K562 (cell line): ENCODE data around the gene MAPK13. TPM values are rescaled to one million over a fixed set of nuclear protein-coding genes. Genes with fewer than 3 reads are reported as not detected.

Experiments
- BCOR ChIP-seq: fragments of 450-650 bp; IDR thresholded peaks from 2 replicates; pipeline ENCODE4 v1.6.1; 2016
- CLOCK ChIP-seq: fragments of 250-450 bp; sonication (Bioruptor Pico); IDR thresholded peaks from 2 replicates; pipeline ENCODE4 v1.4.0; 2020; ENCODE audit warnings: mild to moderate bottlenecking, moderate library complexity, borderline replicate concordance
- DACH1 ChIP-seq: fragments of 450-650 bp; IDR thresholded peaks from 2 replicates; pipeline ENCODE4 v1.6.1; 2018; ENCODE audit not compliant: partially characterized antibody
- FOXJ2 ChIP-seq: fragments of 200-800 bp; sonication (Bioruptor generic); IDR thresholded peaks from 2 replicates; pipeline ENCODE4 v1.6.1; 2016; ENCODE audit warnings: missing genetic modification characterization, missing compliant biosample characterization
- GTF2E2 ChIP-seq: fragments of 200-800 bp; sonication (Bioruptor generic); IDR thresholded peaks from 2 replicates; pipeline ENCODE4 v1.6.1; 2016; ENCODE audit warnings: missing genetic modification characterization, missing compliant biosample characterization
- MEF2D ChIP-seq: conservative IDR thresholded peaks from 2 replicates; pipeline ENCODE4 v1.6.1; 2016; ENCODE audit warnings: low read depth, missing genetic modification characterization, missing compliant biosample characterization
- NRF1 ChIP-seq, 2 experiments: fragments of 450-650 bp; IDR thresholded peaks in 1 of 2; conservative IDR thresholded peaks in 1 of 2; 2 replicates each; pipeline ENCODE4 v1.6.1; 2014; ENCODE audit warnings: mild to moderate bottlenecking in 2 of 2
- PCBP1 ChIP-seq: fragments of 200-400 bp; formaldehyde crosslinking; IDR thresholded peaks from 2 replicates; pipeline ENCODE4 v1.6.1; 2018; ENCODE audit warnings: mild to moderate bottlenecking, low read depth, low read length; ENCODE audit not compliant: poor library complexity, severe bottlenecking
- PRPF4 ChIP-seq: fragments of 200-400 bp; formaldehyde crosslinking; IDR thresholded peaks from one replicate; pipeline ENCODE4 v1.6.1; 2017; ENCODE audit warnings: low read length, low read depth, mild to moderate bottlenecking; ENCODE audit not compliant: insufficient read depth, poor library complexity, severe bottlenecking
- PYGO2 ChIP-seq: fragments of 450-650 bp; IDR thresholded peaks from 2 replicates; pipeline ENCODE4 v1.6.1; 2016; ENCODE audit warnings: mild to moderate bottlenecking, missing genetic modification characterization, moderate library complexity, missing compliant biosample characterization
- SAFB ChIP-seq: fragments of 200-400 bp; formaldehyde crosslinking; IDR thresholded peaks from 2 replicates; pipeline ENCODE4 v1.6.1; 2017; ENCODE audit warnings: low read depth, low read length, borderline replicate concordance
- STAT6 ChIP-seq: sonication (generic); formaldehyde crosslinking; IDR thresholded peaks from 2 replicates; pipeline ENCODE4 v1.8.1; 2023; ENCODE audit warnings: mild to moderate bottlenecking, missing genetic modification reagents
- TAL1 ChIP-seq: fragments of 450-650 bp; IDR thresholded peaks from 2 replicates; pipeline ENCODE4 v1.6.1; 2016; ENCODE audit warnings: mild to moderate bottlenecking
- XRCC4 ChIP-seq: IDR thresholded peaks from one replicate; pipeline ENCODE4 v1.6.1; 2011; ENCODE audit not compliant: insufficient read depth, insufficient read length; ENCODE audit errors: extremely low read depth
- ZNF124 ChIP-seq: sonication (generic); formaldehyde crosslinking; IDR thresholded peaks from 2 replicates; pipeline ENCODE4 v1.8.1; 2022; ENCODE audit warnings: missing genetic modification reagents
- ZNF23 ChIP-seq: fragments of 250-450 bp; sonication (Bioruptor Pico); IDR thresholded peaks from 2 replicates; pipeline ENCODE4 v1.4.0; 2020; ENCODE audit warnings: mild to moderate bottlenecking
- ZNF398 ChIP-seq: fragments of 250-450 bp; sonication (Bioruptor Pico); IDR thresholded peaks from 2 replicates; pipeline ENCODE4 v1.8.0; 2021; ENCODE audit warnings: moderate library complexity, mild to moderate bottlenecking, inconsistent platforms
- ZNF77 ChIP-seq: fragments of 250-450 bp; sonication (Bioruptor Pico); IDR thresholded peaks from 2 replicates; pipeline ENCODE4 v1.5.0; 2020
- polyA plus RNA-seq, 8 experiments: library from polyadenylated mRNA; depleted of rRNA in 4 of 8; stranded (reverse) in 5 of 8; unstranded in 3 of 8; fragments of >200 nt; fragmentation: Nextera tagmentation in 2 of 8; fragmentation: Illumina TruSeq in 1 of 8; extraction: Ambion mirVana in 2 of 8; extraction: Trizol in 1 of 8; gene quantifications; 2 replicates each; pipeline versions ENCODE4 v1.2.1 to v1.2.3, GENCODE V29; 2011 to 2014; ENCODE audit warnings: inconsistent platforms in 1 of 8, missing spikeins in 1 of 8
- total RNA-seq, 7 experiments: library from RNA; depleted of rRNA in 6 of 7; stranded (reverse); fragments of >200 nt in 6 of 7; fragmentation: Illumina TruSeq in 2 of 7; extraction: Trizol in 2 of 7; gene quantifications; 2 replicates each; pipeline versions ENCODE4 v1.2.1 to v1.2.3, GENCODE V29; 2011 to 2021; ENCODE audit warnings: low replicate concordance in 1 of 7
- TF ChIP-seq, protein P1 (sequence below): fragments of 250-450 bp; sonication (Bioruptor Pico); IDR thresholded peaks from 2 replicates; pipeline ENCODE4 v1.6.1; 2021; ENCODE audit warnings: mild to moderate bottlenecking
- TF ChIP-seq, protein P2 (sequence below): fragments of 250-450 bp; sonication (Bioruptor Pico); IDR thresholded peaks from 2 replicates; pipeline ENCODE4 v1.8.0; 2021; ENCODE audit warnings: mild to moderate bottlenecking, moderate library complexity

Gene MAPK13
- total and polyA plus RNA-seq, 9 of the 15 experiments (the other 6 are each of a cell fraction or from before 2014, with no cell fraction given), result 0.03 to 2.3 (median 0.48) TPM; not detected in 1

GRCh38 chr6:36127462-36128016 is 2.8 kb upstream of the MAPK13 start (continued):
- TF ChIP-seq STAT6, result no peak
- no peak for TF ChIP-seq BCOR
- no peak for TF ChIP-seq SAFB
- TF ChIP-seq TAL1, result no peak
- TF ChIP-seq PYGO2, result 0 out of 2 replicates have a peak, but pooled peaks have one; percentile 18
- no peak for TF ChIP-seq FOXJ2 (tag)
- TF ChIP-seq ZNF23 (CRISPR knock-in tag), result no peak
- no peak for TF ChIP-seq ZNF398 (CRISPR knock-in tag)
- TF ChIP-seq, protein P1, sequence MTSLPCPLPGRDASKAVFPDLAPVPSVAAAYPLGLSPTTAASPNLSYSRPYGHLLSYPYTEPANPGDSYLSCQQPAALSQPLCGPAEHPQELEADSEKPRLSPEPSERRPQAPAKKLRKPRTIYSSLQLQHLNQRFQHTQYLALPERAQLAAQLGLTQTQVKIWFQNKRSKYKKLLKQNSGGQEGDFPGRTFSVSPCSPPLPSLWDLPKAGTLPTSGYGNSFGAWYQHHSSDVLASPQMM, result no peak
- no peak for TF ChIP-seq GTF2E2 (tag)
- TF ChIP-seq PRPF4, result no peak
- no peak for TF ChIP-seq MEF2D (tag)
- TF ChIP-seq PCBP1, result no peak
- no peak for TF ChIP-seq ZNF77
- TF ChIP-seq DACH1, result no peak
- peak; percentile 49 to 65 for TF ChIP-seq NRF1 (conservative IDR thresholded peaks at IDR 0.05 in 1 of 2, IDR thresholded peaks at IDR 0.05 in 1 of 2)
- no peak for TF ChIP-seq XRCC4
- TF ChIP-seq, protein P2, sequence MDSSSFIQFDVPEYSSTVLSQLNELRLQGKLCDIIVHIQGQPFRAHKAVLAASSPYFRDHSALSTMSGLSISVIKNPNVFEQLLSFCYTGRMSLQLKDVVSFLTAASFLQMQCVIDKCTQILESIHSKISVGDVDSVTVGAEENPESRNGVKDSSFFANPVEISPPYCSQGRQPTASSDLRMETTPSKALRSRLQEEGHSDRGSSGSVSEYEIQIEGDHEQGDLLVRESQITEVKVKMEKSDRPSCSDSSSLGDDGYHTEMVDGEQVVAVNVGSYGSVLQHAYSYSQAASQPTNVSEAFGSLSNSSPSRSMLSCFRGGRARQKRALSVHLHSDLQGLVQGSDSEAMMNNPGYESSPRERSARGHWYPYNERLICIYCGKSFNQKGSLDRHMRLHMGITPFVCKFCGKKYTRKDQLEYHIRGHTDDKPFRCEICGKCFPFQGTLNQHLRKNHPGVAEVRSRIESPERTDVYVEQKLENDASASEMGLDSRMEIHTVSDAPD (CRISPR knock-in tag), result no peak
- no peak for TF ChIP-seq CLOCK (CRISPR knock-in tag)
- no peak for TF ChIP-seq ZNF124
